ENCODE results near the gene TCF12.

Gene TCF12

DNA sequence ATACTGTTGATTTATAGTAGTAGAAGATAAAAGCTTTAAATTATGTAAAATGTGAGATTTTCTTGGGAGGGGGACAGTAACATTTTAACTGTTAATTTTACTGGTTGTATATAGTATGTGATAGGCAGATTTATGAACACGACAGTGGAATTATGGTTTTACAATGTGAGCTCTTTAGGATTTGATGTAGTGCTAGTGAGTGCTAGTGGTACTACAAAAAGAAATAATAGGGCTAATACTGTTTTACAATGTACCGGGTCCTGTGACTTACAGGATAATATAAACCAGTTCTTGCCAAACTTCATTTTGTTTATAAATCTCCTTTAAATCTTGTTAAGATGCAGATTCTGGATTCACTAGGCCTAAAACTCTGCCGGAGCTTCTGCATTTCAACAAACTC is 165.7 kb downstream of the TCF12 start:
- DNase-seq (ENCODE audit: low read depth): no peak
- TF ChIP-seq, protein P1, sequence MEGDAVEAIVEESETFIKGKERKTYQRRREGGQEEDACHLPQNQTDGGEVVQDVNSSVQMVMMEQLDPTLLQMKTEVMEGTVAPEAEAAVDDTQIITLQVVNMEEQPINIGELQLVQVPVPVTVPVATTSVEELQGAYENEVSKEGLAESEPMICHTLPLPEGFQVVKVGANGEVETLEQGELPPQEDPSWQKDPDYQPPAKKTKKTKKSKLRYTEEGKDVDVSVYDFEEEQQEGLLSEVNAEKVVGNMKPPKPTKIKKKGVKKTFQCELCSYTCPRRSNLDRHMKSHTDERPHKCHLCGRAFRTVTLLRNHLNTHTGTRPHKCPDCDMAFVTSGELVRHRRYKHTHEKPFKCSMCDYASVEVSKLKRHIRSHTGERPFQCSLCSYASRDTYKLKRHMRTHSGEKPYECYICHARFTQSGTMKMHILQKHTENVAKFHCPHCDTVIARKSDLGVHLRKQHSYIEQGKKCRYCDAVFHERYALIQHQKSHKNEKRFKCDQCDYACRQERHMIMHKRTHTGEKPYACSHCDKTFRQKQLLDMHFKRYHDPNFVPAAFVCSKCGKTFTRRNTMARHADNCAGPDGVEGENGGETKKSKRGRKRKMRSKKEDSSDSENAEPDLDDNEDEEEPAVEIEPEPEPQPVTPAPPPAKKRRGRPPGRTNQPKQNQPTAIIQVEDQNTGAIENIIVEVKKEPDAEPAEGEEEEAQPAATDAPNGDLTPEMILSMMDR (conservative IDR thresholded peaks at IDR 0.05; ENCODE audit: low read length): no peak
- H3K4me3 ChIP-seq (ENCODE audit: low read length): no peak overlapping the region

DNA sequence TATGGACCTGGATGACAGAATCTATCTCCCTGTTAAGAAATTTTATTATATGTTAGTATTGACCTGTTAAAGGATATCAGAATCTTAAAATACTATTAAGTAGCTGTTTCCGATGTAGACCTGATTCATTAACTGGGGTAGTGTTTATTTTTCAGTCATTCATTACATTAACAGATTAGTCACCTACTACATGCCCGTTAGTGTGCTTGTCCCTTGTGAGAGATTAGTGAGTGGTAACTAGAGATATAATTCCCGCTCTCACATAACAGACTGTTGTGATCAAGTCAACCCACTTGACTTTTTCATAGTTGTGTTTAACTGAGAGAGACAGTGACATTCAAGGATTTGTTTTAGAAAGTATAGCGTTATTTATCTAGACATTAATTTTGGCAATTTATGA is 166.8 kb downstream of the TCF12 start:
- TF ChIP-seq, protein P1 (conservative IDR thresholded peaks at IDR 0.05; ENCODE audit: low read length): no peak
- no peak for DNase-seq (ENCODE audit: low read depth)
- H3K4me3 ChIP-seq (ENCODE audit: low read length): no peak overlapping the region

DNA sequence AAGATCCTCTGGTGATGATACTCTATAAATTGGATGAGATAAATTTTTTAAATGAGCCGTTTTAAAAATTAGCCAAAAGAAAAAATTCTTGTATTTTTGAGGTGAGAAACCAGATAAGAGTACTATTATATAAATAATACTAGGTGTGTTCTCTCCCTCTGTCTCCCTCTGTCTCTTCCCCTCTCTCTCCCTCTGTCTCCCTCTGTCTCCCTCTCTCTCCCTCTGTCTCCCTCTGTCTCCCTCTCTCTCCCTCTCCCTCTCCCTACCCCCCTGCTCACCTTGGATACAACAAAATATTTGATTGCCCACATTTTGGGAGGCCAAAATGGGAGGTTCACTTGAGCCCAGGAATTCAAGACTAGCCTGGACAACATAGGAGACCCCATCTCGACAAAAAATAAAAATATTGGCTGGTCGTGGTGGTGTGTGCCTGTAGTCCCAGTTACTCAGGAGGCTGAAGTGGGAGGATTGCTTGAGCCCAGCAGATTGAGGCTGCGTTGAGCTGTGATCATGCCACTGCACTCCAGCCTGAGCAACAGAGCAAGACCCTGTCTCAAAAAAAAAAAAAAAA is 168.5 kb downstream of the TCF12 start:
- no peak for DNase-seq (ENCODE audit: low read depth)
- TF ChIP-seq, protein P1 (conservative IDR thresholded peaks at IDR 0.05; ENCODE audit: low read length): no peak
- H3K4me3 ChIP-seq (ENCODE audit: low read length): no peak overlapping the region

DNA sequence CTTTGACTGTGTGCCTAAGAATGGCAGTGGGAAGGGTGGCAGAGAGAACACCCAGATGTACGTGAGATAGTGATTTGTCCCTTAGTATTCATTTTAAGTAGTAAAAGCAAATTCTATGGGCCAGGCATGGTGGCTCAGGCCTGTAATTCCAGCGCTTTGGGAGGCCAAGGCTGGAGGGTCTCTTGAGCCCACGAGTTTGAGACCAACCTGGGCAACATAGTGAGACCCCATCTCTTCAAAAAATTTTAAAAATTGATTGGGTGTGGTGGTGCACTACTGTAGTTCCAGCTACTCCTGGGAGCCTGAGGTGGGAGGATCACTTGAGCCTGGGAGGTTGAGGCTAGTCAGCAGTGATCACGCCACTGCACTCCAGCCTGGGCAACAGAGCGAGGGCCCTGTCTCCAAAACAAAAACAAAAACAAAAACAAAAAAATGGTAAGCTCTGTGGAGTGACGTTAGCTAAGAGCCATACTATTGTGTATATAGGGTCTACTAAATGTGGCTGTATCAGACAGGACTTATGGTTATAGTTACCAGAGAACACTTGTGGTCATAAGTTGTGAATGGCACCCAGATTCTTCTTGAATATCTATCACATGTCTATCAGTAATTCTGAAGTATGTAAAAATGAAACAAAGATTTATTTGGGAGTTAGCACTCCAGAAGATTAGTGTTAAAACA is 171.5 kb downstream of the TCF12 start:
- DNase-seq (ENCODE audit: low read depth): no peak
- TF ChIP-seq, protein P1 (conservative IDR thresholded peaks at IDR 0.05; ENCODE audit: low read length): no peak
- no peak overlapping the region for H3K4me3 ChIP-seq (ENCODE audit: low read length)

DNA sequence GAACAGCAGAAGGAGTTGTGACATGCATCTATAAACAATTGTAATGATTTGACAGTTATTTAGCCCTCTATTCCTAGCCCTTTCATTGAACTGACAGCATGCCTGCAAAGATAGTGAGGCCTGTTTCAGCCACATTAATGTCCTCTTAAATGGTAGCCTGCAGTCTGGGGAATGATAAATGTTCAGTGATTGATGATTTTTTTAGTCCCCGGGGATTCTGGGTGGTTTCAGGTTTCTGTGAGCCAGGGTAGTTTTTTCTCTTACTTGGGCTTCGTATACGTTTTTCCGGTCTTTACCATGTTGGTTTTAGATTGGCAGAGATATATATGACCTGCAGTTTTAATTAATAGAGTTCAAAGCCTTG is 172.0 kb downstream of the TCF12 start:
- TF ChIP-seq, protein P1 (conservative IDR thresholded peaks at IDR 0.05; ENCODE audit: low read length): no peak
- no peak for DNase-seq (ENCODE audit: low read depth)
- no peak overlapping the region for H3K4me3 ChIP-seq (ENCODE audit: low read length)

DNA sequence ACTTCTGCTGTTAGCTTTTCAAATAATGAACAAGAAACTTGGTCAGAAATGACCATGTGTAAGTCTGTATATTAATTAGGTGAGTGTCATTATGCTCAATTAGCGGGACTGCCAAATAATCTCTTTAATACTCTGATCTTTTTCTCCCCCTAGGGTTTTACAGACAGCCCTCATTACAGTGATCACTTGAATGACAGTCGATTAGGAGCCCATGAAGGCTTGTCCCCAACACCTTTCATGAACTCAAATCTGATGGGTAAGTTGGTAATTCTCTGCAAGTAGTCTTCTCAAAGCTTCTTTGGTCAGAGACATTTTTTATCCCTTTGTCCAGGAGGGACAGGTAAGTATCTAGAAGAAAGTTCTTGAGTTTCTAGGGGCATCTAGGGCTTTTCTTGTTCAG is 173.2 kb downstream of the TCF12 start:
- H3K4me3 ChIP-seq (ENCODE audit: low read length): no peak overlapping the region
- no peak for DNase-seq (ENCODE audit: low read depth)
- TF ChIP-seq, protein P1 (conservative IDR thresholded peaks at IDR 0.05; ENCODE audit: low read length): no peak

DNA sequence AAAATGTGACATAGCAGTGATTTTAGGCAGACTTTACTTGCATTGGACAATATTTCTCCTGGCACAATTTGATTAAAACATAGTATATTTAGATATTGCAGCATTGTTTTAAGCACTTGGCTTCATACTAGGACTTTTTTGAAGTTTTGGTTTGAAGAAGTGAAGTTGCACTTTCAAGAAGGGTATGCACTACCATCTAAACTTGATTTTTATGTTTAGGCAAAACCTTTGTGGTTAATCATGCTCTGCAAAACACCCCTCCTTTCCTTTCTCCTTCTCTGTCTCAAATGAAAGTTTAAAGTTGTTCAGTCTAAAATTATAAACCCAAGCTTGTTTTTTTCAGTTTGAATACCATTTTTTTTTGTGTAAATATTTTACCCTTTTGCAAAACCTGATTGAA is 173.8 kb downstream of the TCF12 start:
- no peak for DNase-seq (ENCODE audit: low read depth)
- no peak overlapping the region for H3K4me3 ChIP-seq (ENCODE audit: low read length)
- TF ChIP-seq, protein P1 (conservative IDR thresholded peaks at IDR 0.05; ENCODE audit: low read length): no peak
